H7 (cell line): ENCODE results near the gene RBM39. TPM values are rescaled to one million over a fixed set of nuclear protein-coding genes. Genes with fewer than 3 reads are reported as not detected.
A peak's percentile ranks its signal among the peaks of the same experiment; 100 is the strongest.
"Not testable (repeated sequence)": the region's sequence is repeated elsewhere in the genome, so short reads cannot be mapped to it uniquely, and the experiment has no call there.

Experiments
- DNase-seq: peaks from one replicate; pipeline ENCODE4 v3.0.0; 2012
- H3K27me3 ChIP-seq: 2 replicates; pipeline ENCODE4 v1.6.0; 2011; ENCODE audit warnings: mild to moderate bottlenecking, low read length; ENCODE audit not compliant: control insufficient read depth, insufficient read depth
- H3K36me3 ChIP-seq: replicated peaks from 2 replicates; pipeline ENCODE4 v1.5.1; 2011; ENCODE audit warnings: low read length; ENCODE audit not compliant: control insufficient read depth, insufficient read depth
- H3K4me3 ChIP-seq: 2 replicates; pipeline ENCODE4 v1.5.1; 2011; ENCODE audit warnings: low read depth, mild to moderate bottlenecking, control low read depth, low read length, moderate library complexity; ENCODE audit not compliant: insufficient read depth
- total RNA-seq: library from RNA; depleted of rRNA; stranded (reverse); fragments of >200 nt; shearing (Covaris generic); gene quantifications from 2 replicates; pipeline ENCODE4 v1.2.3, GENCODE V29; 2014

The RBM39 gene
- total RNA-seq, 1 experiment from 2014 or later, result 181 TPM

DNA sequence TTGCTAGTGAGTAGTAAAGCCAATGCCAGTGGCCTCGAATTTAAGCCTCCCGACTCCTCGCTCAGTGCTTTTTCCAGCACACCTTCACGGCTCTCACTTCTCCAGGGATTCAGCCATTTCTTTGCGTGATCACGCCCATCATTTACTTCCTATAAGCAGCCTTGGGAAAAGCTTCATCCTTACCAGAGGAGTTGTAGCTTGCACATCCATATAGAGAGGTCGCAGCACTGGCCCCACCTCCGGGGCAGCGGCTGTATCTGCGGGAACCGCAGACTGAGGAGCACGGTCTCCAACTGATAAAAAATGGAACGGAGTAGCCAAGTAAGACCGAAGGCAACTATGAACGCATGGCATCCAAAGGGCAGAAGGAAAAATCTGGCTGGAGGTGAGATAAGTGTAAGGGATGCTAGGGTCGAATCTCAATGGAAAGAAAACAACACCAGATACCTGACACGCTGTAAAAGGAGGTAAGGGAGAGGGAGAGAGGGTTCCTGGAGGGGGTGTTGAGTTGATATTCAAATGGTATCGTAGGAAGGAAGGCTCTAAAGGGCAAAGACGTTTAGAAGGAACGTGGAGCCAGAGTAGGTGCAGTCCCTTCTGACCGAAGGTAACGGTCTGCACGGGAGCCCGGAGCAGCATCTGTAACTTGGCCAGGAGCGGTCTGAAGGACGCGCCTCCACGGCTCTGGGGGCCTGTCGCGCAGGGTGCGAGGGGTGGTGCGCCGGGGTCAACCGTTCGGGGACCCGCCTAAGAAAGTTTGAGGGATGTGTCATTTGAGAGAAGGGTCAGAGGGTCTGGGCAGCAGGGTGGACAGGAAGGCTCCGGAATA is 43.5 kb downstream of the RBM39 start:
- peak overlapping the region; percentile 98 for H3K4me3 ChIP-seq
- peak; percentile 34 for DNase-seq
- H3K27me3 ChIP-seq, result no peaks in the 10 kb centered on the region
- H3K36me3 ChIP-seq, result peaks cover 6% of the 10 kb centered on the region

- Histone ChIP-seq H3K27me3 (no peaks in the 10 kb centered on the region), H3K36me3 (peaks cover 6% of the 10 kb centered on the region), H3K4me3 (no peak overlapping the region)
- no peak for DNase-seq
These were observed 44.3 kb downstream of the RBM39 start for GRCh38 chr20:35697696-35698297.

DNA sequence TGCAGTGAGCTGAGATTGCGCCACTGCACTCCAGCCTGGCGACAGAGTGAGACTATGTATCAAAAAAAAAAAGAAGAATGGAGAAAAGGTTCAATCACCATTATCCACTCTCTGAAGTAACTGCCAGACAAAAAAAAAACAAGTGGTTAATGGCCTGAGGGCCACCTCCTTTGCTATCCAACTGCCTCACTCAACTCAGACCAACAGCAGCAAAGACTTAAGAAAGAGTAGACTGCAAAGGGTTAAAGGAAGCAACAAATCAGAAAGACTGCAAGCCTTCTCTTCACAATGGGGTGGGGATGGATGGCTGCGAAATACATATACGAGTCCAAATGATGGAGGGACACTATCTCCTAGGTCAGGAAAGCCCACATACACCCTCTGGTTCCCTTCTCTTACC is 46.1 kb downstream of the RBM39 start:
- H3K27me3 ChIP-seq, result no peaks in the 10 kb centered on the region
- peaks cover 6% of the 10 kb centered on the region for H3K36me3 ChIP-seq
- H3K4me3 ChIP-seq, result no peak overlapping the region
- DNase-seq, result no peak

DNA sequence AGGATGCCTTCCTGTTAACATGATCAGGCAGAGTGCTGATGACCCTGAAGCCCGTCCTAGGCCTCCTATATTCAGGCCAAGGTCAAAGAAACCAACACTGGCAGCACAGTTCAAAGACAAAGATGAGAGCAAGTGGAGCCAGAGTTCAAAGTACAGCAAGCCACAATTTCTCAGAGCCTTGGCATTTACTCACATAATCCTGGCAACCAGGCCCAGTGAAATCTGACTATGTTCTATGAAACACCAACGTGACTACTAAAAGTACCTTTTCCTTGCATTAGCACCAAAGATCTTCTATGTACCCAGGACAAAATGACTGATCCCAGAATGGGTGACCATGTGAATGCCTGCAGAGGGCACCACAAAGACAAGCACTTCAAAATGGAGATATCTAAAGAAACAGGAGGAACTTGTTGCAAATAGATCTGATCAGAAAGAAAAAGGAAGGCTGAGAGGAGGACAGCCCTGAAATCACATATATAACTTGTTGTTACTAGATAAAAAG is 46.8 kb downstream of the RBM39 start:
- no peak for DNase-seq
- H3K27me3 ChIP-seq, result no peaks in the 10 kb centered on the region

DNA sequence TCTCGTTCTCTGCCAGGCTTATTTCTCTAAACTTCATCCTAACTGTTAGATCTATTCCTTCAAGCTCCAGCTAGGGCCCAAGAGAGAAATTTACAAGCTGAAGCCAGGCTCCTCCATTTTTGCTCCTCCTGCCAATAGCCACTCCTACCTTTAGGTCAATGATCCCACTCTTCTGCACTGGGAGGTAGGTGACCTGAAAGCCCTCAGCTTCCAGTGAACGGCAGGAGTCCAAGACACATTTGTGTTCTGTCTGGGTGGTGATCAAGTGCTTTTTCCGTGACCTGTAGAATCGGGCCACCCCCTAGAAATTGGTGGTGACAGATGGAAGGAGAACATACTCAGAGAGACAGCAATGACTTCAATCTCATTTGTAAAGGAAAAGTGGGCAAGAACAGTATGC is 51.8 kb downstream of the RBM39 start:
- H3K36me3 ChIP-seq, result peaks cover 9% of the 10 kb centered on the region
- DNase-seq, result no peak
- H3K4me3 ChIP-seq, result no peak overlapping the region
- H3K27me3 ChIP-seq, result no peaks in the 10 kb centered on the region

More for the DNA sequence above, 46.8 kb downstream of the RBM39 start:
- H3K4me3 ChIP-seq, result no peak overlapping the region
- H3K36me3 ChIP-seq, result peaks cover 6% of the 10 kb centered on the region

- H3K4me3 ChIP-seq, H3K36me3 ChIP-seq, H3K27me3 ChIP-seq, DNase-seq: not testable (repeated sequence)
These were observed 55.2 kb downstream of the RBM39 start for GRCh38 chr20:35686872-35687271.

DNA sequence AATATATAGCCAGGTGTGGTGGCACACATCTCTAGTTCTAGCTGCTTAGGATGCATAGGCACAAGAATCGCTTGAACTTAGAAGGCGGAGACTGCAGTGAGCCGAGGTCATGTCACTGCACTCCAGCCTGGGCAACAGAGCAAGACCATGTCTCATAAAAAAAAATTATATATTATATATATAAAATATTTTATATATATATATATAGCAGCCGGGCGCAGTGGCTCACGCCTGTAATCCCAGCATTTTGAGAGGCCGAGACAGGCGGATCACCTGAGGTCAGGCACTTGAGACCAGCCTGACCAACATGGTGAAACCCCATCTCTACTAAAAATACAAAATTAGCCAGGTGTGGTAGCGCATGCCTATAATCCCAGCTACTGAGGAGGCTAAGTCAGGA is 56.7 kb downstream of the RBM39 start:
- DNase-seq, H3K4me3 ChIP-seq, H3K27me3 ChIP-seq, H3K36me3 ChIP-seq: not testable (repeated sequence)

- Histone ChIP-seq H3K4me3 (no peak overlapping the region), H3K27me3 (no peaks in the 10 kb centered on the region), H3K36me3 (peaks cover 1% of the 10 kb centered on the region; the same call in 1 of the 2 replicates)
- no peak for DNase-seq
These were observed 60.1 kb downstream of the RBM39 start for GRCh38 chr20:35681960-35682359.

GRCh38 chr20:35680452-35681183 is 61.4 kb downstream of the RBM39 start:
- no peak for DNase-seq
- H3K27me3 ChIP-seq, result no peaks in the 10 kb centered on the region
- H3K36me3 ChIP-seq, result peaks cover 1% of the 10 kb centered on the region; the same call in 1 of the 2 replicates
- no peak overlapping the region for H3K4me3 ChIP-seq

DNA sequence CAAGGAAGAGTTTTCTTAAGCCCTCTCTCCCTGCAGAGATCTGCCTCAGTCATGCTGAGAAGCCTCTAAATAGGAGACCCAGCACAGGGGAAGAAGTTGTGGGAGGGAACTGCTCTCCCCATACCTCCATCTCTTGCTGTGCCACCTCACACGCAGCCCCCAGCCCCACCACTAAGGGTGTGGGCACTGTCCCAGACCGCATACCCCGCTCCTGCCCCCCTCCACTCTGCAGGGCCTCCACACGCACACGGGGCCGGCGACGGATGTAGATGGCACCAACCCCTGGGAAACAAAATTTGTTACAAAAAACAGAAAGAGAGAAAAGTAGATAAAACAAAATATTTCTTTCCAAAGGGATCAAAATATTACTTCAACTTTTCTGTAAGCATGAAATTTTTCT is 67.1 kb downstream of the RBM39 start:
- no peak overlapping the region for H3K4me3 ChIP-seq
- DNase-seq, result no peak
- H3K36me3 ChIP-seq, result peaks cover 11% of the 10 kb centered on the region

GRCh38 chr20:35673884-35674283 is 68.2 kb downstream of the RBM39 start:
- H3K36me3 ChIP-seq, result peaks cover 14% of the 10 kb centered on the region
- H3K4me3 ChIP-seq, result no peak overlapping the region
- no peak for DNase-seq
- no peaks in the 10 kb centered on the region for H3K27me3 ChIP-seq

More for the DNA sequence above, 67.1 kb downstream of the RBM39 start:
- H3K27me3 ChIP-seq, result no peaks in the 10 kb centered on the region

GRCh38 chr20:35669681-35670080 is 72.4 kb downstream of the RBM39 start:
- DNase-seq, result no peak
- Histone ChIP-seq H3K4me3 (no peak overlapping the region), H3K36me3 (peaks cover 13% of the 10 kb centered on the region), H3K27me3 (no peaks in the 10 kb centered on the region)

- no peak for DNase-seq
- no peak overlapping the region for H3K4me3 ChIP-seq
- no peaks in the 10 kb centered on the region for H3K27me3 ChIP-seq
- H3K36me3 ChIP-seq, result peaks cover 9% of the 10 kb centered on the region
These were observed 72.8 kb downstream of the RBM39 start for GRCh38 chr20:35669221-35669620.

GRCh38 chr20:35665949-35666288 is 76.1 kb downstream of the RBM39 start:
- peaks cover 3% of the 10 kb centered on the region for H3K36me3 ChIP-seq
- DNase-seq, result no peak
- H3K4me3 ChIP-seq, result no peak overlapping the region
- no peaks in the 10 kb centered on the region for H3K27me3 ChIP-seq
